ENCODE data around the gene ITGBL1.

DNA sequence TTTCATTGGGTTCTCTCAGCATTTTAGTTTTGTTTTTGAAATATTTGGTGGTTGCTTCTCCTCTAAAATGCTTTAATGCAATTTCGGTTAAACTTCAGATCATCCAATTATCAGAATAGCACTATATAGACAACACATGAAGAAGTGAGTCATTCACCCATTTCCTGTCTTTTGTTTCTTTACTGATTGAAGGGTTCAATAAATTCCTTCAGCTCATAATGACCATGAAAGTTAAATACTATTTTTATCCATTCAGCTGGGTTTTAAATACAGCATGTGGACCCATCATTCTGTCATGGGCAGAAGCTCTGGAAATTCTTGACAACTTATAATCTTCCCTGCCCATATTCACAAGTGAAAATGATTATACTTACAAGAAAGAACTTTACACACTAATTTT lies 187.2 kb downstream of the ITGBL1 start:
- TF ChIP-seq ZBTB33 (CRISPR knock-in tag; IDR thresholded peaks at IDR 0.05) (no peak), NR0B2 (CRISPR knock-in tag; IDR thresholded peaks at IDR 0.05) (no peak), ZNF782 (CRISPR knock-in tag; IDR thresholded peaks at IDR 0.05; ENCODE audit: borderline replicate concordance) (no peak), KLF13 (CRISPR knock-in tag; IDR thresholded peaks at IDR 0.05) (no peak), NCOA2 (CRISPR knock-in tag; IDR thresholded peaks at IDR 0.05) (no peak), RNF2 (conservative IDR thresholded peaks at IDR 0.05; ENCODE audit: low read depth) (no peak), UBTF (CRISPR knock-in tag; IDR thresholded peaks at IDR 0.05) (no peak), SIN3A (IDR thresholded peaks at IDR 0.05; ENCODE audit: borderline replicate concordance, low read depth, low read length) (no peak), ZNF331 (CRISPR knock-in tag; IDR thresholded peaks at IDR 0.05) (no peak), FOSL1 (CRISPR knock-in tag; IDR thresholded peaks at IDR 0.05; ENCODE audit: borderline replicate concordance) (no peak)
- TF ChIP-seq, protein P1, sequence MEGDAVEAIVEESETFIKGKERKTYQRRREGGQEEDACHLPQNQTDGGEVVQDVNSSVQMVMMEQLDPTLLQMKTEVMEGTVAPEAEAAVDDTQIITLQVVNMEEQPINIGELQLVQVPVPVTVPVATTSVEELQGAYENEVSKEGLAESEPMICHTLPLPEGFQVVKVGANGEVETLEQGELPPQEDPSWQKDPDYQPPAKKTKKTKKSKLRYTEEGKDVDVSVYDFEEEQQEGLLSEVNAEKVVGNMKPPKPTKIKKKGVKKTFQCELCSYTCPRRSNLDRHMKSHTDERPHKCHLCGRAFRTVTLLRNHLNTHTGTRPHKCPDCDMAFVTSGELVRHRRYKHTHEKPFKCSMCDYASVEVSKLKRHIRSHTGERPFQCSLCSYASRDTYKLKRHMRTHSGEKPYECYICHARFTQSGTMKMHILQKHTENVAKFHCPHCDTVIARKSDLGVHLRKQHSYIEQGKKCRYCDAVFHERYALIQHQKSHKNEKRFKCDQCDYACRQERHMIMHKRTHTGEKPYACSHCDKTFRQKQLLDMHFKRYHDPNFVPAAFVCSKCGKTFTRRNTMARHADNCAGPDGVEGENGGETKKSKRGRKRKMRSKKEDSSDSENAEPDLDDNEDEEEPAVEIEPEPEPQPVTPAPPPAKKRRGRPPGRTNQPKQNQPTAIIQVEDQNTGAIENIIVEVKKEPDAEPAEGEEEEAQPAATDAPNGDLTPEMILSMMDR (CRISPR knock-in tag; IDR thresholded peaks at IDR 0.05) = no peak

All from HepG2 (cell line).